ENCODE results near the gene KCNJ3. TPM values are rescaled to one million over a fixed set of nuclear protein-coding genes. Genes with fewer than 3 reads are reported as not detected.

The KCNJ3 gene
- total RNA-seq, 2 experiments from 2014 or later: not detected

DNA sequence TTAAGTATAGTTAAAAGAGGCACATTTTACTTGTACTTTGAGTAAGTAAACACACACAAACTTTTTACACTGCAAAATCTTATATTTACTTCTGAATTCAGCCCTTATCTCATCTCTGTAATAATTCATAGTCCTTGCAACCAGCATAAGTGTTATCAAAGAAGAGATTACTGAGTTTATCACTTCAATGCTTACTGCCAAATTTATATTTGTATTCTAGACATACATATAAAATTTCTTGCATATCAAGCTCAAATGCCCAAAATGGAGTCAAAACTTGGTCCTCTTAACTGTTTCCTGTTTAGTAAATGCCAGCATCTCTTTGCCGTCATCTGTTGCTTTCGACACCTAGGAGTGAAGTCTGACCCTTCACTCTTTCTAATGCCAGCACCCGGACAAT lies 21.1 kb upstream of the KCNJ3 start:
- CTCF ChIA-PET (ENCODE audit: unreplicated experiment): no interaction called here
- BruUV-seq (replicated peaks): no TSS peak
- H4K20me1 ChIP-seq (ENCODE audit: insufficient read depth, low read length): no peaks in the 10 kb centered on the region
- H3K36me3 ChIP-seq (ENCODE audit: insufficient read depth, low read length): no peaks in the 10 kb centered on the region
- intact Hi-C loops (cut with micrococcal nuclease; ENCODE audit: unreplicated experiment): no loop called here
- no peak overlapping the region for H3K4me3 ChIP-seq (ENCODE audit: low read depth, low read length, poor library complexity, severe bottlenecking)
- no peak overlapping the region for H3K4me2 ChIP-seq (ENCODE audit: low read length)
- TF ChIP-seq, protein P1, sequence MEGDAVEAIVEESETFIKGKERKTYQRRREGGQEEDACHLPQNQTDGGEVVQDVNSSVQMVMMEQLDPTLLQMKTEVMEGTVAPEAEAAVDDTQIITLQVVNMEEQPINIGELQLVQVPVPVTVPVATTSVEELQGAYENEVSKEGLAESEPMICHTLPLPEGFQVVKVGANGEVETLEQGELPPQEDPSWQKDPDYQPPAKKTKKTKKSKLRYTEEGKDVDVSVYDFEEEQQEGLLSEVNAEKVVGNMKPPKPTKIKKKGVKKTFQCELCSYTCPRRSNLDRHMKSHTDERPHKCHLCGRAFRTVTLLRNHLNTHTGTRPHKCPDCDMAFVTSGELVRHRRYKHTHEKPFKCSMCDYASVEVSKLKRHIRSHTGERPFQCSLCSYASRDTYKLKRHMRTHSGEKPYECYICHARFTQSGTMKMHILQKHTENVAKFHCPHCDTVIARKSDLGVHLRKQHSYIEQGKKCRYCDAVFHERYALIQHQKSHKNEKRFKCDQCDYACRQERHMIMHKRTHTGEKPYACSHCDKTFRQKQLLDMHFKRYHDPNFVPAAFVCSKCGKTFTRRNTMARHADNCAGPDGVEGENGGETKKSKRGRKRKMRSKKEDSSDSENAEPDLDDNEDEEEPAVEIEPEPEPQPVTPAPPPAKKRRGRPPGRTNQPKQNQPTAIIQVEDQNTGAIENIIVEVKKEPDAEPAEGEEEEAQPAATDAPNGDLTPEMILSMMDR (conservative IDR thresholded peaks at IDR 0.05; ENCODE audit: low read length): no peak
- no peak for DNase-seq (ENCODE audit: low spot score)
- no peak overlapping the region for H2AFZ ChIP-seq (ENCODE audit: low read length)
- H3K4me1 ChIP-seq (ENCODE audit: insufficient read depth, low read length, poor library complexity, severe bottlenecking): no peaks in the 10 kb centered on the region
- H3K9me3 ChIP-seq (ENCODE audit: low read length): no peaks in the 10 kb centered on the region
- POLR2A ChIA-PET: interaction anchor here (0.7 kb wide), 1 partner anchor 139 kb away, joined by 3 read pairs; no protein-coding TSS in a partner anchor
- no peaks in the 10 kb centered on the region for H3K79me2 ChIP-seq (ENCODE audit: insufficient read depth, low read depth, low read length)
- H3K9me2 ChIP-seq (ENCODE audit: insufficient read depth, low read length): no peaks in the 10 kb centered on the region
- H3K27ac ChIP-seq (ENCODE audit: low read depth, low read length, poor library complexity, severe bottlenecking): no peak overlapping the region

GRCh38 chr2:154681741-154682140 lies 16.8 kb upstream of the KCNJ3 start:
- DNase-seq (ENCODE audit: low spot score): no peak
- H3K4me3 ChIP-seq (ENCODE audit: low read depth, low read length, poor library complexity, severe bottlenecking): no peak overlapping the region
- no TSS peak for BruUV-seq (replicated peaks)
- intact Hi-C loops (cut with micrococcal nuclease; ENCODE audit: unreplicated experiment): no loop called here
- no peaks in the 10 kb centered on the region for H4K20me1 ChIP-seq (ENCODE audit: insufficient read depth, low read length)
- H2AFZ ChIP-seq (ENCODE audit: low read length): no peak overlapping the region
- no peaks in the 10 kb centered on the region for H3K9me3 ChIP-seq (ENCODE audit: low read length)
- TF ChIP-seq, protein P1 (conservative IDR thresholded peaks at IDR 0.05; ENCODE audit: low read length): no peak
- TF ChIP-seq EZH2phosphoT487 (IDR thresholded peaks at IDR 0.05; ENCODE audit: borderline replicate concordance, low read depth, low read length): no peak
- no peak overlapping the region for H3K4me2 ChIP-seq (ENCODE audit: low read length)
- H3K4me1 ChIP-seq (ENCODE audit: insufficient read depth, low read length, poor library complexity, severe bottlenecking): no peaks in the 10 kb centered on the region
- ChIA-PET POLR2A (interaction anchor here (0.7 kb wide), 1 partner anchor 109 kb away, joined by 6 read pairs; no protein-coding TSS in a partner anchor), CTCF (ENCODE audit: unreplicated experiment) (no interaction called here)
- no peak overlapping the region for H3K27ac ChIP-seq (ENCODE audit: low read depth, low read length, poor library complexity, severe bottlenecking)
- H3K9me2 ChIP-seq (ENCODE audit: insufficient read depth, low read length): no peaks in the 10 kb centered on the region
- H3K79me2 ChIP-seq (ENCODE audit: insufficient read depth, low read depth, low read length): no peaks in the 10 kb centered on the region
- H3K36me3 ChIP-seq (ENCODE audit: insufficient read depth, low read length): no peaks in the 10 kb centered on the region

GRCh38 chr2:154686162-154686561 lies 12.3 kb upstream of the KCNJ3 start:
- intact Hi-C loops (cut with micrococcal nuclease; ENCODE audit: unreplicated experiment): no loop called here
- POLR2A ChIA-PET: interaction anchor here (0.7 kb wide), 1 partner anchor 31 kb away, joined by 3 read pairs; no protein-coding TSS in a partner anchor
- DNase-seq (ENCODE audit: low spot score): no peak
- H3K79me2 ChIP-seq (ENCODE audit: insufficient read depth, low read depth, low read length): no peaks in the 10 kb centered on the region
- no peak overlapping the region for H3K4me2 ChIP-seq (ENCODE audit: low read length)
- no peaks in the 10 kb centered on the region for H3K9me2 ChIP-seq (ENCODE audit: insufficient read depth, low read length)
- no peaks in the 10 kb centered on the region for H3K4me1 ChIP-seq (ENCODE audit: insufficient read depth, low read length, poor library complexity, severe bottlenecking)
- no peak for TF ChIP-seq EZH2phosphoT487 (IDR thresholded peaks at IDR 0.05; ENCODE audit: borderline replicate concordance, low read depth, low read length)
- TF ChIP-seq, protein P1 (conservative IDR thresholded peaks at IDR 0.05; ENCODE audit: low read length): no peak
- no peaks in the 10 kb centered on the region for H3K9me3 ChIP-seq (ENCODE audit: low read length)
- no peak overlapping the region for H2AFZ ChIP-seq (ENCODE audit: low read length)
- no peaks in the 10 kb centered on the region for H3K36me3 ChIP-seq (ENCODE audit: insufficient read depth, low read length)
- H3K4me3 ChIP-seq (ENCODE audit: low read depth, low read length, poor library complexity, severe bottlenecking): no peak overlapping the region
- H4K20me1 ChIP-seq (ENCODE audit: insufficient read depth, low read length): no peaks in the 10 kb centered on the region
- no peak overlapping the region for H3K27ac ChIP-seq (ENCODE audit: low read depth, low read length, poor library complexity, severe bottlenecking)
- BruUV-seq (replicated peaks): no TSS peak
- CTCF ChIA-PET (ENCODE audit: unreplicated experiment): no interaction called here
